HepG2 (cell line): ENCODE data around the gene ZNF316. TPM values are rescaled to one million over a fixed set of nuclear protein-coding genes. Genes with fewer than 3 reads are reported as not detected.
A peak's percentile ranks its signal among the peaks of the same experiment; 100 is the strongest.

Source experiments
- ATAC-seq: fragments of 200-7000 bp; cut with Tn5 transposase; 3 replicates; pipeline ENCODE4 v1.9.1; 2020; ENCODE audit warnings: mild to moderate bottlenecking, moderate library complexity
- BruUV-seq: library from RNA; stranded (reverse); fragments of 400-500 nt; replicated peaks from 2 replicates; lab custom pipeline; 2021; lab: Mats Ljungman, UMichigan
- CTCF ChIA-PET: fragments of 300-600 bp; formaldehyde crosslinking; extraction: SDS; loops from one replicate; lab custom pipeline; 2021; ENCODE audit warnings: low total read pairs, inconsistent platforms, low intra/inter-chr PET ratio; lab: Yijun Ruan, JAX
- POLR2A ChIA-PET: fragments of 350-600 bp; sonication (Branson Sonifier 250); formaldehyde crosslinking; loops from one replicate; lab custom pipeline; 2020; ENCODE audit warnings: antibody characterized with exemption, inconsistent platforms; lab: Yijun Ruan, JAX
- DNase-seq: peaks from one replicate; pipeline ENCODE4 v3.0.0-alpha.2; 2015; ENCODE audit warnings: low spot score
- FAIRE-seq: peaks from 3 replicates; lab custom pipeline; 2011; peaks lifted over from hg19 to GRCh38; lab: Jason Lieb, UNC
- H2AFZ ChIP-seq: one replicate; pipeline ENCODE4 v1.6.1; 2011; ENCODE audit warnings: low read length, inconsistent platforms
- H3K27ac ChIP-seq: fragments of 300-600 bp; 3 replicates; pipeline ENCODE4 v1.8.0; 2011; ENCODE audit warnings: mixed run types, mild to moderate bottlenecking, mixed read lengths, low read length, inconsistent platforms; ENCODE audit not compliant: insufficient read depth; ENCODE audit errors: extremely low read length
- H3K27me3 ChIP-seq, 2 experiments: fragments of 200-600 bp in 1 of 2; 2 replicates in 1 of 2; 3 replicates in 1 of 2; pipeline versions ENCODE4 v1.6.0 to v1.8.0; 2011; ENCODE audit warnings: low read length in 2 of 2, mild to moderate bottlenecking in 2 of 2, moderate library complexity in 2 of 2, inconsistent platforms in 1 of 2; ENCODE audit not compliant: insufficient read depth in 2 of 2, control insufficient read depth in 1 of 2
- H3K36me3 ChIP-seq, 2 experiments: fragments of 200-600 bp in 1 of 2; replicated peaks in 1 of 2; 2 replicates in 1 of 2; 3 replicates in 1 of 2; pipeline versions ENCODE4 v1.5.1 to v1.8.0; 2011; ENCODE audit warnings: low read length in 2 of 2, inconsistent platforms in 1 of 2; ENCODE audit not compliant: insufficient read depth in 2 of 2, control insufficient read depth in 1 of 2
- H3K4me1 ChIP-seq: 2 replicates; pipeline ENCODE4 v1.5.1; 2012; ENCODE audit warnings: low read length, inconsistent platforms; ENCODE audit not compliant: insufficient read depth
- H3K4me2 ChIP-seq: 2 replicates; pipeline ENCODE4 v1.6.0; 2011; ENCODE audit warnings: low read depth, low read length, inconsistent platforms
- H3K4me3 ChIP-seq, 3 experiments: fragments of 200-600 bp in 1 of 3; sonication (generic), shearing (Covaris generic) in 1 of 3; replicated peaks in 1 of 3; 2 replicates each; pipeline ENCODE4 v1.5.1; 2011 to 2016; ENCODE audit warnings: low read length in 3 of 3, inconsistent platforms in 2 of 3, low read depth in 2 of 3, mild to moderate bottlenecking in 2 of 3, control low read depth in 1 of 3, mixed read lengths in 1 of 3; ENCODE audit not compliant: insufficient read depth in 1 of 3
- H3K79me2 ChIP-seq: one replicate; pipeline ENCODE4 v1.6.1; 2011; ENCODE audit warnings: low read length, inconsistent platforms; ENCODE audit not compliant: insufficient read depth
- H3K9ac ChIP-seq: 2 replicates; pipeline ENCODE4 v1.6.0; 2011; ENCODE audit warnings: mild to moderate bottlenecking, low read depth, low read length, inconsistent platforms; ENCODE audit not compliant: insufficient read depth
- H3K9me3 ChIP-seq: 2 replicates; pipeline ENCODE4 v1.5.1; 2012; ENCODE audit warnings: mild to moderate bottlenecking, low read length
- H4K20me1 ChIP-seq: 2 replicates; pipeline ENCODE4 v1.6.0; 2011; ENCODE audit warnings: inconsistent platforms, mild to moderate bottlenecking, low read length, moderate library complexity; ENCODE audit not compliant: insufficient read depth
- RBM22 ChIP-seq: fragments of 200-400 bp; formaldehyde crosslinking; optimal IDR thresholded peaks from 2 replicates; pipeline ENCODE3; 2017; ENCODE audit warnings: mild to moderate bottlenecking, low read length, moderate library complexity
- SIX1 ChIP-seq: sonication (generic); formaldehyde crosslinking; IDR thresholded peaks from 2 replicates; pipeline ENCODE4 v1.4.0; 2020; ENCODE audit warnings: missing genetic modification reagents, borderline replicate concordance
- ZC3H13 ChIP-seq: sonication (generic); formaldehyde crosslinking; IDR thresholded peaks from 2 replicates; pipeline ENCODE4 v1.8.1; 2023; ENCODE audit warnings: mild to moderate bottlenecking, missing genetic modification reagents, moderate library complexity
- ZHX1 ChIP-seq: sonication (generic); formaldehyde crosslinking; IDR thresholded peaks from 2 replicates; pipeline ENCODE4 v1.8.1; 2022; ENCODE audit warnings: low read depth, mild to moderate bottlenecking, missing genetic modification reagents
- WGBS: methylation state at CpG from one replicate; pipeline ENCODE4 v1.1.6; 2017; ENCODE audit warnings: low lambda C conversion rate; 5-methylcytosine and 5-hydroxymethylcytosine counted together
- in situ Hi-C: cut with HindIII; loops from 2 replicates; pipeline ENCODE4 v1.10.0; 2017; ENCODE audit warnings: low pct_unique_long_range_greater_than_20kb; ENCODE audit not compliant: extremely low pct_ligation_motif_present
- intact Hi-C: fragments of 100-400 bp; cut with micrococcal nuclease; formaldehyde crosslinking; loops from one replicate; pipeline ENCODE4 v1.10.0; 2022; ENCODE audit not compliant: unreplicated experiment
- polyA plus RNA-seq, 8 experiments: library from polyadenylated mRNA; depleted of rRNA in 3 of 8; stranded (reverse) in 7 of 8; unstranded in 1 of 8; fragments of >200 nt; fragmentation: Illumina TruSeq in 4 of 8; extraction: Trizol in 4 of 8; gene quantifications; 2 replicates each; pipeline versions ENCODE4 v1.2.1 to v1.2.3, GENCODE V29; 2011 to 2016; ENCODE audit warnings: low read depth in 4 of 8, missing spikeins in 1 of 8, mixed read lengths in 1 of 8; ENCODE audit not compliant: insufficient read depth in 1 of 8
- total RNA-seq, 5 experiments: library from RNA; depleted of rRNA; stranded (reverse); fragments of >200 nt; fragmentation: Illumina TruSeq; extraction: Trizol; gene quantifications; 2 replicates each; pipeline ENCODE4 v1.2.3, GENCODE V29; 2016; ENCODE audit warnings: low read depth in 1 of 5

Gene ZNF316
- total and polyA plus RNA-seq, 2 of the 13 experiments (the other 11 are each of a cell fraction or from before 2014, with no cell fraction given), result 4.3 to 9.9 TPM

- in situ Hi-C loops, result no loop called here
- TF ChIP-seq RBM22 (peak; percentile 13), SIX1 (CRISPR knock-in tag) (no peak), ZHX1 (CRISPR knock-in tag) (peak; percentile 52; the same call in 1 of the 2 replicates), ZC3H13 (CRISPR knock-in tag) (0 out of 2 replicates have a peak, but pooled peaks have one; percentile 27)
- H3K4me2 ChIP-seq, result no peak overlapping the region
- H3K79me2 ChIP-seq, result no peaks in the 10 kb centered on the region
- WGBS, result 98% methylated on average over 48 of the region's 94 CpGs
- ChIA-PET CTCF (no interaction called here), POLR2A (no interaction called here)
- H3K9me3 ChIP-seq, result no peaks in the 10 kb centered on the region
- no peak overlapping the region for H2AFZ ChIP-seq
- H3K4me3 ChIP-seq, result no peak overlapping the region
- no TSS peak for BruUV-seq
- no peak overlapping the region for H3K9ac ChIP-seq
- FAIRE-seq, result no peak
- no peaks in the 10 kb centered on the region for H3K27me3 ChIP-seq
- no peak for DNase-seq
- peaks cover 10% of the 10 kb centered on the region for H3K4me1 ChIP-seq
- no peak overlapping the region for H3K27ac ChIP-seq
- intact Hi-C loops, result no loop called here
- ATAC-seq, result no peak
- H4K20me1 ChIP-seq, result no peaks in the 10 kb centered on the region
- peaks cover 2 to 8% of the 10 kb centered on the region in 2 experiments; a peak in 2 of 5 replicates for H3K36me3 ChIP-seq
These were observed 17.2 kb downstream of the ZNF316 start for GRCh38 chr7:6654113-6654841.
